ENCODE data around the gene SLC25A34.

The SLC25A34 gene

GRCh38 chr1:15731735-15732685, 4.0 kb upstream of the SLC25A34 start:
- in situ Hi-C loops (cut with MboI; ENCODE audit: low sequenced_read_pairs) = no loop called here

GRCh38 chr1:15732686-15733081, 3.4 kb upstream of the SLC25A34 start:
- in situ Hi-C loops (cut with MboI; ENCODE audit: low sequenced_read_pairs) = no loop called here

GRCh38 chr1:15733218-15733725, 2.8 kb upstream of the SLC25A34 start:
- in situ Hi-C loops (cut with MboI; ENCODE audit: low sequenced_read_pairs) = no loop called here

- in situ Hi-C loops (cut with MboI; ENCODE audit: low sequenced_read_pairs) = no loop called here
These were observed 2.3 kb upstream of the SLC25A34 start for GRCh38 chr1:15733726-15734226.

GRCh38 chr1:15734296-15734695, 1.8 kb upstream of the SLC25A34 start:
- in situ Hi-C loops (cut with MboI; ENCODE audit: low sequenced_read_pairs) = no loop called here

GRCh38 chr1:15734901-15735300, 1.2 kb upstream of the SLC25A34 start:
- in situ Hi-C loops (cut with MboI; ENCODE audit: low sequenced_read_pairs) = no loop called here

- in situ Hi-C loops (cut with MboI; ENCODE audit: low sequenced_read_pairs) = no loop called here
These were observed 587 bp upstream of the SLC25A34 start for GRCh38 chr1:15735304-15736037.

- in situ Hi-C loops (cut with MboI; ENCODE audit: low sequenced_read_pairs) = no loop called here
These were observed 819 bp downstream of the SLC25A34 start for GRCh38 chr1:15736892-15737261.

- in situ Hi-C loops (cut with MboI; ENCODE audit: low sequenced_read_pairs) = no loop called here
These were observed 1.6 kb downstream of the SLC25A34 start for GRCh38 chr1:15737324-15738319.

- in situ Hi-C loops (cut with MboI; ENCODE audit: low sequenced_read_pairs) = no loop called here
These were observed 2.5 kb downstream of the SLC25A34 start for GRCh38 chr1:15738416-15739113.

GRCh38 chr1:15739259-15739658, 3.2 kb downstream of the SLC25A34 start:
- in situ Hi-C loops (cut with MboI; ENCODE audit: low sequenced_read_pairs) = no loop called here

- in situ Hi-C loops (cut with MboI; ENCODE audit: low sequenced_read_pairs) = no loop called here
These were observed 3.7 kb downstream of the SLC25A34 start for GRCh38 chr1:15739745-15740144.

- in situ Hi-C loops (cut with MboI; ENCODE audit: low sequenced_read_pairs) = no loop called here
These were observed 5.1 kb downstream of the SLC25A34 start for GRCh38 chr1:15740924-15741850.

- in situ Hi-C loops (cut with MboI; ENCODE audit: low sequenced_read_pairs) = no loop called here
These were observed 6.3 kb downstream of the SLC25A34 start, which contains the start of gene TMEM82 for GRCh38 chr1:15742339-15742801. TMEM82 (plus strand) TSS chr1:15742499; CDS start chr1:15742560, 61 bp downstream.

GRCh38 chr1:15744122-15744679, 8.1 kb downstream of the SLC25A34 start:
- in situ Hi-C loops (cut with MboI; ENCODE audit: low sequenced_read_pairs) = no loop called here

GRCh38 chr1:15747378-15747777, 11.3 kb downstream of the SLC25A34 start:
- in situ Hi-C loops (cut with MboI; ENCODE audit: low sequenced_read_pairs) = no loop called here

- in situ Hi-C loops (cut with MboI; ENCODE audit: low sequenced_read_pairs) = no loop called here
These were observed 12.2 kb downstream of the SLC25A34 start for GRCh38 chr1:15748264-15748663.
